ENCODE data around the gene TIMM22.

DNA sequence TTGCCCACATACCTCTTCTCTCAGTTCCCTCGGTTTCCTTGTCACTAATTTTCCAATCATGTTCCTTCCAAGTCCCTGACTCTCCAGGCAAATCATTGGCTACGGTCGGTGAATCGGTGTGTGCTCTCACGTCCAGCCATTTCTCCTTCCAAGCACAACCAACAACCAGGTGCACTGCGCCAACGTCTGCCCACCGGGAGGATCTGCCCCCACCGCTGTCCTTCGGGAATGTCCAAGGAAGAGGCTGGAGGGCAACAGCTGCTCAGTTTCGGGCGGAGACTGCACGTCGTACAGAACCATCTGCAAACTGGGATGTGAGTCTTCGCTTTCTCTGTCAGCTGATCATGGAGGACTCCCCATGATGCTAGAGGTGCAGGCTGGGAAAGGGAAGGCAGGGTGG lies 9.0 kb upstream of the TIMM22 start:
- TF ChIP-seq POLR2A (IDR thresholded peaks at IDR 0.05; ENCODE audit: borderline replicate concordance, extremely low read depth, insufficient read depth, insufficient read length), result no peak
- no peak for TF ChIP-seq SP1 (IDR thresholded peaks at IDR 0.05; ENCODE audit: low read depth)
- no peak for TF ChIP-seq YY1 (IDR thresholded peaks at IDR 0.05; ENCODE audit: extremely low read depth, insufficient replicate concordance, low read depth, low read length)
- no peak for TF ChIP-seq SRF (IDR thresholded peaks at IDR 0.05; ENCODE audit: low read depth)
- TF ChIP-seq, protein P1, sequence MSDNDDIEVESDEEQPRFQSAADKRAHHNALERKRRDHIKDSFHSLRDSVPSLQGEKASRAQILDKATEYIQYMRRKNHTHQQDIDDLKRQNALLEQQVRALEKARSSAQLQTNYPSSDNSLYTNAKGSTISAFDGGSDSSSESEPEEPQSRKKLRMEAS (IDR thresholded peaks at IDR 0.05), result no peak
- TF ChIP-seq, protein P2, sequence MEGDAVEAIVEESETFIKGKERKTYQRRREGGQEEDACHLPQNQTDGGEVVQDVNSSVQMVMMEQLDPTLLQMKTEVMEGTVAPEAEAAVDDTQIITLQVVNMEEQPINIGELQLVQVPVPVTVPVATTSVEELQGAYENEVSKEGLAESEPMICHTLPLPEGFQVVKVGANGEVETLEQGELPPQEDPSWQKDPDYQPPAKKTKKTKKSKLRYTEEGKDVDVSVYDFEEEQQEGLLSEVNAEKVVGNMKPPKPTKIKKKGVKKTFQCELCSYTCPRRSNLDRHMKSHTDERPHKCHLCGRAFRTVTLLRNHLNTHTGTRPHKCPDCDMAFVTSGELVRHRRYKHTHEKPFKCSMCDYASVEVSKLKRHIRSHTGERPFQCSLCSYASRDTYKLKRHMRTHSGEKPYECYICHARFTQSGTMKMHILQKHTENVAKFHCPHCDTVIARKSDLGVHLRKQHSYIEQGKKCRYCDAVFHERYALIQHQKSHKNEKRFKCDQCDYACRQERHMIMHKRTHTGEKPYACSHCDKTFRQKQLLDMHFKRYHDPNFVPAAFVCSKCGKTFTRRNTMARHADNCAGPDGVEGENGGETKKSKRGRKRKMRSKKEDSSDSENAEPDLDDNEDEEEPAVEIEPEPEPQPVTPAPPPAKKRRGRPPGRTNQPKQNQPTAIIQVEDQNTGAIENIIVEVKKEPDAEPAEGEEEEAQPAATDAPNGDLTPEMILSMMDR (IDR thresholded peaks at IDR 0.05 in 2 of 3, conservative IDR thresholded peaks at IDR 0.05 in 1 of 3; ENCODE audit: borderline replicate concordance in 1 of 3, insufficient read depth in 1 of 3, low read depth in 2 of 3, low read length in 2 of 3), result no peak
- TF ChIP-seq, protein P3, sequence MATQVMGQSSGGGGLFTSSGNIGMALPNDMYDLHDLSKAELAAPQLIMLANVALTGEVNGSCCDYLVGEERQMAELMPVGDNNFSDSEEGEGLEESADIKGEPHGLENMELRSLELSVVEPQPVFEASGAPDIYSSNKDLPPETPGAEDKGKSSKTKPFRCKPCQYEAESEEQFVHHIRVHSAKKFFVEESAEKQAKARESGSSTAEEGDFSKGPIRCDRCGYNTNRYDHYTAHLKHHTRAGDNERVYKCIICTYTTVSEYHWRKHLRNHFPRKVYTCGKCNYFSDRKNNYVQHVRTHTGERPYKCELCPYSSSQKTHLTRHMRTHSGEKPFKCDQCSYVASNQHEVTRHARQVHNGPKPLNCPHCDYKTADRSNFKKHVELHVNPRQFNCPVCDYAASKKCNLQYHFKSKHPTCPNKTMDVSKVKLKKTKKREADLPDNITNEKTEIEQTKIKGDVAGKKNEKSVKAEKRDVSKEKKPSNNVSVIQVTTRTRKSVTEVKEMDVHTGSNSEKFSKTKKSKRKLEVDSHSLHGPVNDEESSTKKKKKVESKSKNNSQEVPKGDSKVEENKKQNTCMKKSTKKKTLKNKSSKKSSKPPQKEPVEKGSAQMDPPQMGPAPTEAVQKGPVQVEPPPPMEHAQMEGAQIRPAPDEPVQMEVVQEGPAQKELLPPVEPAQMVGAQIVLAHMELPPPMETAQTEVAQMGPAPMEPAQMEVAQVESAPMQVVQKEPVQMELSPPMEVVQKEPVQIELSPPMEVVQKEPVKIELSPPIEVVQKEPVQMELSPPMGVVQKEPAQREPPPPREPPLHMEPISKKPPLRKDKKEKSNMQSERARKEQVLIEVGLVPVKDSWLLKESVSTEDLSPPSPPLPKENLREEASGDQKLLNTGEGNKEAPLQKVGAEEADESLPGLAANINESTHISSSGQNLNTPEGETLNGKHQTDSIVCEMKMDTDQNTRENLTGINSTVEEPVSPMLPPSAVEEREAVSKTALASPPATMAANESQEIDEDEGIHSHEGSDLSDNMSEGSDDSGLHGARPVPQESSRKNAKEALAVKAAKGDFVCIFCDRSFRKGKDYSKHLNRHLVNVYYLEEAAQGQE (IDR thresholded peaks at IDR 0.05; ENCODE audit: low read depth), result no peak
- no peak for TF ChIP-seq EZH2 (IDR thresholded peaks at IDR 0.05)
- no peak for TF ChIP-seq RAD21 (IDR thresholded peaks at IDR 0.05; ENCODE audit: low read depth)
- TF ChIP-seq CEBPB (IDR thresholded peaks at IDR 0.05; ENCODE audit: low read depth), result no peak
- TF ChIP-seq SIN3A (IDR thresholded peaks at IDR 0.05; ENCODE audit: low read depth), result no peak
- TF ChIP-seq FOSL1 (IDR thresholded peaks at IDR 0.05; ENCODE audit: low read depth), result no peak
- TF ChIP-seq EZH2phosphoT487 (IDR thresholded peaks at IDR 0.05; ENCODE audit: borderline replicate concordance), result no peak
- TF ChIP-seq TCF7L2 (IDR thresholded peaks at IDR 0.05; ENCODE audit: borderline replicate concordance, extremely low read depth, insufficient read depth, insufficient read length), result no peak

All from HCT116 (cell line).